Progenitor cell of endocrine pancreas (in vitro differentiated cells): ENCODE measurements around the gene MAP2K6. TPM values are rescaled to one million over a fixed set of nuclear protein-coding genes. Genes with fewer than 3 reads are reported as not detected.

Experiments
- DNase-seq: peaks from one replicate; pipeline ENCODE4 v3.0.0; 2021; ENCODE audit warnings: low spot score; ENCODE audit not compliant: unreplicated experiment
- H3K27ac Mint-ChIP-seq: 2 replicates; pipeline ENCODE4 v1.8.0; 2021; ENCODE audit warnings: mild to moderate bottlenecking, moderate library complexity, mixed read lengths
- H3K27me3 Mint-ChIP-seq: 2 replicates; pipeline ENCODE4 v1.8.0; 2021; ENCODE audit warnings: mixed read lengths
- H3K36me3 Mint-ChIP-seq: 2 replicates; pipeline ENCODE4 v1.8.0; 2022; ENCODE audit warnings: mixed read lengths; ENCODE audit not compliant: insufficient read depth
- H3K4me1 Mint-ChIP-seq: 2 replicates; pipeline ENCODE4 v1.8.0; 2021; ENCODE audit warnings: low read depth, mixed read lengths
- H3K4me3 Mint-ChIP-seq: 2 replicates; pipeline ENCODE4 v1.8.0; 2021; ENCODE audit warnings: low read depth, mild to moderate bottlenecking, moderate library complexity, mixed read lengths
- H3K9me3 Mint-ChIP-seq: 2 replicates; pipeline ENCODE4 v1.8.0; 2021; ENCODE audit warnings: low read depth, mixed read lengths
- total RNA-seq: library from RNA; stranded (reverse); gene quantifications from 2 replicates; pipeline ENCODE4 v1.2.1, GENCODE V29; 2021
- TF ChIP-seq, protein P1 (sequence below): fragments of 200-600 bp; sonication (generic); IDR thresholded peaks from one replicate; pipeline ENCODE4 v1.5.0; 2021; ENCODE audit warnings: antibody characterized with exemption, mild to moderate bottlenecking; ENCODE audit not compliant: unreplicated experiment

MAP2K6 gene
- total RNA-seq, 1 donor from 2014 or later = 44.7 TPM

DNA sequence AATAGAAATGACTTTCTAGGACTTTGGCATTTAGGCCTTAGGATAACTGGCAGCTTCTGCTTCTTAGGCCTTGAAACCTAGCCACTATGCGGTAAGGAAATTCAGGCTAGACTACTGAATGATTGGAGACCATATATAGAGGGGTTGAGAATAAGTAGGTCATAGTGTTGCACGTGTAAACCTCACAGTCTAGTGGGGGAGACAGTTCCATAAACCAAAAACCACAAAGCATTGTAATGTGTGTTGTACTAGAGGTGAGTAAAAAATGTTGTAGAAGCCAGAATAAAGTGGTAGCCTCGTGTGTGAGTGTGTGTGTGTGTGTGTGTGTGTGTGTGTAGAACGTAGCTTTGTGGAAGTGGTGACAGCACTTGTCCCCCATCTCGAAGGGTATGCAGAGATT is 188.5 kb downstream of the MAP2K6 start:
- Mint-ChIP-seq H3K36me3 (no peaks in the 10 kb centered on the region), H3K9me3 (no peaks in the 10 kb centered on the region), H3K4me3 (no peak overlapping the region), H3K4me1 (peaks cover 13% of the 10 kb centered on the region), H3K27me3 (no peaks in the 10 kb centered on the region), H3K27ac (no peak overlapping the region)
- no peak for DNase-seq
- TF ChIP-seq, protein P1, sequence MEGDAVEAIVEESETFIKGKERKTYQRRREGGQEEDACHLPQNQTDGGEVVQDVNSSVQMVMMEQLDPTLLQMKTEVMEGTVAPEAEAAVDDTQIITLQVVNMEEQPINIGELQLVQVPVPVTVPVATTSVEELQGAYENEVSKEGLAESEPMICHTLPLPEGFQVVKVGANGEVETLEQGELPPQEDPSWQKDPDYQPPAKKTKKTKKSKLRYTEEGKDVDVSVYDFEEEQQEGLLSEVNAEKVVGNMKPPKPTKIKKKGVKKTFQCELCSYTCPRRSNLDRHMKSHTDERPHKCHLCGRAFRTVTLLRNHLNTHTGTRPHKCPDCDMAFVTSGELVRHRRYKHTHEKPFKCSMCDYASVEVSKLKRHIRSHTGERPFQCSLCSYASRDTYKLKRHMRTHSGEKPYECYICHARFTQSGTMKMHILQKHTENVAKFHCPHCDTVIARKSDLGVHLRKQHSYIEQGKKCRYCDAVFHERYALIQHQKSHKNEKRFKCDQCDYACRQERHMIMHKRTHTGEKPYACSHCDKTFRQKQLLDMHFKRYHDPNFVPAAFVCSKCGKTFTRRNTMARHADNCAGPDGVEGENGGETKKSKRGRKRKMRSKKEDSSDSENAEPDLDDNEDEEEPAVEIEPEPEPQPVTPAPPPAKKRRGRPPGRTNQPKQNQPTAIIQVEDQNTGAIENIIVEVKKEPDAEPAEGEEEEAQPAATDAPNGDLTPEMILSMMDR = no peak

Other genes with a start within 250 kb of the MAP2K6 start
- gene ABCA10, start 185.9 kb upstream of the MAP2K6 start, total RNA-seq = 0.17 and 0.44 TPM in 2 replicates
- 10.9 and 12.7 TPM in 2 replicates for gene ABCA5, start 87.6 kb upstream of the MAP2K6 start, total RNA-seq